ENCODE data around the gene IL17F. TPM values are rescaled to one million over a fixed set of nuclear protein-coding genes. Genes with fewer than 3 reads are reported as not detected.

Gene IL17F
- total and polyA plus RNA-seq, 9 donors = not detected

GRCh38 chr6:52233005-52233404 lies 11.3 kb downstream of the IL17F start:
- no peaks in the 10 kb centered on the region for H3K36me3 ChIP-seq
- no peaks in the 10 kb centered on the region for H3K27me3 ChIP-seq
- TF ChIP-seq, protein P1, sequence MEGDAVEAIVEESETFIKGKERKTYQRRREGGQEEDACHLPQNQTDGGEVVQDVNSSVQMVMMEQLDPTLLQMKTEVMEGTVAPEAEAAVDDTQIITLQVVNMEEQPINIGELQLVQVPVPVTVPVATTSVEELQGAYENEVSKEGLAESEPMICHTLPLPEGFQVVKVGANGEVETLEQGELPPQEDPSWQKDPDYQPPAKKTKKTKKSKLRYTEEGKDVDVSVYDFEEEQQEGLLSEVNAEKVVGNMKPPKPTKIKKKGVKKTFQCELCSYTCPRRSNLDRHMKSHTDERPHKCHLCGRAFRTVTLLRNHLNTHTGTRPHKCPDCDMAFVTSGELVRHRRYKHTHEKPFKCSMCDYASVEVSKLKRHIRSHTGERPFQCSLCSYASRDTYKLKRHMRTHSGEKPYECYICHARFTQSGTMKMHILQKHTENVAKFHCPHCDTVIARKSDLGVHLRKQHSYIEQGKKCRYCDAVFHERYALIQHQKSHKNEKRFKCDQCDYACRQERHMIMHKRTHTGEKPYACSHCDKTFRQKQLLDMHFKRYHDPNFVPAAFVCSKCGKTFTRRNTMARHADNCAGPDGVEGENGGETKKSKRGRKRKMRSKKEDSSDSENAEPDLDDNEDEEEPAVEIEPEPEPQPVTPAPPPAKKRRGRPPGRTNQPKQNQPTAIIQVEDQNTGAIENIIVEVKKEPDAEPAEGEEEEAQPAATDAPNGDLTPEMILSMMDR (IDR thresholded peaks at IDR 0.05) = no peak
- TF ChIP-seq POLR2A (IDR thresholded peaks at IDR 0.05) (no peak), EP300 (IDR thresholded peaks at IDR 0.05) (no peak)
- intact Hi-C loops (cut with DNase I) = no loop called here
- no peak overlapping the region for H3K4me3 ChIP-seq
- H3K9me3 ChIP-seq = no peaks in the 10 kb centered on the region
- 29 to 45% (median 34%) methylated on average over 4 of the region's 4 CpGs for WGBS, 3 donors
- no peaks in the 10 kb centered on the region for H3K4me1 ChIP-seq (ENCODE audit: insufficient read depth)
- DNase-seq = no peak
- H3K27ac ChIP-seq = no peak overlapping the region

DNA sequence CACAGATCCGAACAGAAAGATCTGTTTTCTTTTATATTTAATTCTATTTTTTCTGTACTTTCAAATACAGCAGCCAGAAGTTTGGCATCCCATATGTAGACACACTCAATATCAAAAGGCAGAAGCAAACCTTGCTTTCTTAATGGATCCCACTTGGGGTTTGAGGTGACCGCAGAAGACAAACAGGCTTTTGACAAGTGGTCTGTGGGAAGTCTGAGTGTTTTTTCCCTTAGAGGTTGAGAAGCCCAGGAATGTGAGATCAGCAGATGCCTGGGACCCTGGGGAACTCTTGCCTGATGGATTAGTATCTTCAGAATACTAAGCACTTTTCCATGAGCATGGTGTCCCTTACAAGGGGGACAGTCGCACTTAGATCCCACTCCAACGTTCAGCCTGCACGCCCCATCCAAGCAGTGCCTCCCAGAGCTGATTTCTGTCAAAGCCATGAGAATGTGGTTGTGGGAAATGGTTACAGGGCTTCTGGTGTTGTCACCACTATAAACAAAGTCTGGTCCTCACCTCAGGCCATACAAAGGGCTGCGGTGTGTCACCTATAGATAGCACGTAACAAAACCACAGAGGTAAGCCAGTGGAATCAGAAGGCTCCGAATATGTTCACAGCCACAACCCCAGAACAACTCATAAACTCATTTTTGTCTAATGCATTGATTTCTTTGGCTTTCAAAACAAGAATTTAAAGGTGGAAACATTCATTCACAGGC lies 12.7 kb downstream of the IL17F start:
- H3K9me3 ChIP-seq = no peaks in the 10 kb centered on the region
- H3K27me3 ChIP-seq = no peaks in the 10 kb centered on the region
- no peak for DNase-seq
- no peak overlapping the region for H3K27ac ChIP-seq
- no peaks in the 10 kb centered on the region for H3K36me3 ChIP-seq
- intact Hi-C loops (cut with DNase I) = no loop called here
- H3K4me3 ChIP-seq = no peak overlapping the region
- H3K4me1 ChIP-seq (ENCODE audit: insufficient read depth) = no peaks in the 10 kb centered on the region
- 91 to 93% (median 92%) methylated on average over 8 of the region's 8 CpGs for WGBS, 3 donors
- no peak for TF ChIP-seq POLR2A (IDR thresholded peaks at IDR 0.05)
- no peak for TF ChIP-seq EP300 (IDR thresholded peaks at IDR 0.05)
- TF ChIP-seq, protein P1 (IDR thresholded peaks at IDR 0.05) = no peak

DNA sequence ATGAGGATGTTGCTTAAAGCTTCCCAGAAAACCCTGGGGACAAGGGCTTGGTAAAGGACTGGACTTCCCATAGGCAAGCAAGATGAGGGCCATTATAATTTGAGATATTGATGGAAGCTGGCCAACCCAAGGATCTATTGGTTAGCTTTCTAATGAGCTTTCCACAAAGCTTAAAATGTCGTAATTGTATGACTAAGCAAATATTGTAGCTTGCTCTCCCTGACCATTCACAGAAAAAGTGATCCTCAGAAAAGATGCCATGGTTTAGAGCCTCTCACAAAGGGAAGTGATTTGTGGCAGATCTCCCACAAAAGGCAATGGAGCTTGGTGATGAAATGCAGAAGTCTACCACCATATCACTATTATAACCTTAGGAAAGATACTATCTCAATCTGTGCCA lies 13.6 kb downstream of the IL17F start:
- Histone ChIP-seq H3K4me3 (no peak overlapping the region), H3K4me1 (ENCODE audit: insufficient read depth) (no peaks in the 10 kb centered on the region), H3K9me3 (no peaks in the 10 kb centered on the region), H3K36me3 (no peaks in the 10 kb centered on the region), H3K27ac (no peak overlapping the region), H3K27me3 (no peaks in the 10 kb centered on the region)
- intact Hi-C loops (cut with DNase I) = no loop called here
- TF ChIP-seq EP300 (IDR thresholded peaks at IDR 0.05) (no peak), POLR2A (IDR thresholded peaks at IDR 0.05) (no peak)
- TF ChIP-seq, protein P1 (IDR thresholded peaks at IDR 0.05) = no peak
- WGBS, 3 donors = 69 to 85% (median 82%) methylated on average over 1 of the region's 1 CpG
- no peak for DNase-seq

GRCh38 chr6:52227495-52227894 lies 16.8 kb downstream of the IL17F start:
- TF ChIP-seq, protein P1 (IDR thresholded peaks at IDR 0.05) = no peak
- TF ChIP-seq EP300 (IDR thresholded peaks at IDR 0.05) (no peak), POLR2A (IDR thresholded peaks at IDR 0.05) (no peak)
- Histone ChIP-seq H3K36me3 (no peaks in the 10 kb centered on the region), H3K27ac (no peak overlapping the region), H3K4me1 (ENCODE audit: insufficient read depth) (no peaks in the 10 kb centered on the region), H3K27me3 (no peaks in the 10 kb centered on the region), H3K9me3 (no peaks in the 10 kb centered on the region), H3K4me3 (no peak overlapping the region)
- WGBS, 3 donors = 31 to 36% (median 32%) methylated on average over 1 of the region's 1 CpG
- no peak for DNase-seq
- intact Hi-C loops (cut with DNase I) = no loop called here

All from ovary (tissue), 9 donors.